Natural killer cell (primary cell): Measurements from ENCODE around the gene LRRC18. TPM values are rescaled to one million over a fixed set of nuclear protein-coding genes. Genes with fewer than 3 reads are reported as not detected.

ENCODE experiments used
- ATAC-seq, 3 donors: fragments of 150-1000 bp in 2 of 3; fragments of 200-7000 bp in 1 of 3; cut with Tn5 transposase; 1 replicate in 1 of 3; 2 replicates in 2 of 3; pipeline ENCODE4 v1.10.0; 2021; ENCODE audit warnings: mild to moderate bottlenecking in 2 of 3, moderate library complexity in 2 of 3
- DNase-seq, 2 donors: peaks; one replicate each; pipeline versions ENCODE4 v3.0.0 to v3.0.0-alpha.2; 2013 to 2021; ENCODE audit warnings: mixed read lengths in 1 of 2
- H3K27ac ChIP-seq: one replicate; pipeline ENCODE4 v1.5.1; 2013; ENCODE audit warnings: mild to moderate bottlenecking, low read length
- H3K27me3 ChIP-seq: one replicate; pipeline ENCODE4 v1.6.1; 2013; ENCODE audit warnings: low read length; ENCODE audit not compliant: control insufficient read depth, insufficient read depth
- H3K36me3 ChIP-seq: one replicate; pipeline ENCODE4 v1.6.1; 2013; ENCODE audit warnings: low read length; ENCODE audit not compliant: control insufficient read depth, insufficient read depth
- H3K4me1 ChIP-seq: one replicate; pipeline ENCODE4 v1.6.1; 2013; ENCODE audit warnings: low read length; ENCODE audit not compliant: control insufficient read depth, insufficient read depth
- H3K4me3 ChIP-seq: one replicate; pipeline ENCODE4 v1.5.1; 2013; ENCODE audit warnings: low read length
- H3K9me3 ChIP-seq: one replicate; pipeline ENCODE4 v1.6.1; 2013; ENCODE audit warnings: low read length; ENCODE audit not compliant: control insufficient read depth, insufficient read depth
- H3K27ac Mint-ChIP-seq, 2 donors: one replicate each; pipeline ENCODE4 v1.8.0; 2022; ENCODE audit warnings: mild to moderate bottlenecking in 2 of 2, mixed read lengths in 2 of 2, moderate library complexity in 1 of 2
- H3K27me3 Mint-ChIP-seq, 2 donors: one replicate each; pipeline ENCODE4 v1.8.0; 2022; ENCODE audit warnings: low read depth in 2 of 2, mixed read lengths in 2 of 2
- H3K36me3 Mint-ChIP-seq: one replicate; pipeline ENCODE4 v1.8.0; 2022; ENCODE audit warnings: mixed read lengths
- H3K4me1 Mint-ChIP-seq, 2 donors: one replicate each; pipeline ENCODE4 v1.8.0; 2022; ENCODE audit warnings: mixed read lengths in 2 of 2
- H3K4me3 Mint-ChIP-seq: one replicate; pipeline ENCODE4 v1.8.0; 2022; ENCODE audit warnings: mild to moderate bottlenecking, moderate library complexity, mixed read lengths
- H3K9me3 Mint-ChIP-seq, 2 donors: one replicate each; pipeline ENCODE4 v1.8.0; 2022; ENCODE audit warnings: mixed read lengths in 2 of 2
- WGBS: methylation state at CpG from one replicate; pipeline ENCODE4 v1.1.7; 2013; ENCODE audit warnings: missing lambda C conversion rate; ENCODE audit not compliant: insufficient coverage; 5-methylcytosine and 5-hydroxymethylcytosine counted together
- intact Hi-C: fragments of 100-400 bp; cut with micrococcal nuclease; formaldehyde crosslinking; loops from one replicate; pipeline ENCODE4 v1.14.2; 2022
- total RNA-seq, 4 donors: library from RNA; stranded (reverse); fragments of 120-200 nt in 1 of 4; gene quantifications; one replicate each; pipeline versions ENCODE4 v1.2.3 to v1.2.4, GENCODE V29; 2013 to 2022
- TF ChIP-seq, protein P1 (sequence below): fragments of 200-600 bp; IDR thresholded peaks from one replicate; pipeline ENCODE4 v1.8.0; 2022; ENCODE audit warnings: antibody characterized with exemption

Gene LRRC18
- total RNA-seq, 3 donors from 2014 or later (not counting 1 experiment from before 2014, with no cell fraction given): not detected

DNA sequence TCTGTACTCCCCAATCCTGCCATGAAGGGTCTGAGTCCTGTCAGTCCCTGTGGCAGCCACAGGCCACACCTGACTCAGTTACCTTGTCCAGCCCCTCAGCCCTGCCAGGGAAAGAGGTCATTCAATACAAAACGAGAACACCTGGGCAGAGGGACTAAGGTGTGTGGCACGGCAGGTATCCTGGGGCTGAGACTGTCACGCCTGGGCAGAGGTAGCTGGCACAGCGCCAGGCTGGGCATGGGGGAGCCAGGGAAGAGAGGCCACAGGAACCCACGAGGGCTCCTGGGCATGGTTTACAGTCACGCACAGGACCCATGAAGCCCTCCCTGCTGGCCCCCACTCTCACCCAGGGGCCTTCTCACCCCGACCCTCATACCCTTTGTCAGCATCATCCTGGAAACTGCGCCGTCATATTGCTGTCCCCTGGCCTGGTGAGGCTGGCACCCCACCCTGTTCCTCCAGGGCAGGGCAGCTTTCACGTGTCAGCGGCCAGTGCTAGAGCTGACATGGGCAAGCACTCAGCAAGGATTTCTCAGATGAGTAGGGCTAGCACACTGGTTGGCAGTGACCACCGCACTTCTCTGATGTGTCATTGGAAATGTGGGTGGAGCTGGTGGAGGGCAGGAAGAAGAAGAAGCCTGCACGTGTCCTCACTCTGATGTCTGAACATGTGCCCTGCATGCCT, 42.7 kb downstream of the LRRC18 start:
- Histone ChIP-seq H3K4me3 (no peak overlapping the region), H3K9me3 (no peaks in the 10 kb centered on the region), H3K27ac (no peak overlapping the region), H3K36me3 (no peaks in the 10 kb centered on the region), H3K27me3 (no peaks in the 10 kb centered on the region), H3K4me1 (no peaks in the 10 kb centered on the region)
- TF ChIP-seq, protein P1, sequence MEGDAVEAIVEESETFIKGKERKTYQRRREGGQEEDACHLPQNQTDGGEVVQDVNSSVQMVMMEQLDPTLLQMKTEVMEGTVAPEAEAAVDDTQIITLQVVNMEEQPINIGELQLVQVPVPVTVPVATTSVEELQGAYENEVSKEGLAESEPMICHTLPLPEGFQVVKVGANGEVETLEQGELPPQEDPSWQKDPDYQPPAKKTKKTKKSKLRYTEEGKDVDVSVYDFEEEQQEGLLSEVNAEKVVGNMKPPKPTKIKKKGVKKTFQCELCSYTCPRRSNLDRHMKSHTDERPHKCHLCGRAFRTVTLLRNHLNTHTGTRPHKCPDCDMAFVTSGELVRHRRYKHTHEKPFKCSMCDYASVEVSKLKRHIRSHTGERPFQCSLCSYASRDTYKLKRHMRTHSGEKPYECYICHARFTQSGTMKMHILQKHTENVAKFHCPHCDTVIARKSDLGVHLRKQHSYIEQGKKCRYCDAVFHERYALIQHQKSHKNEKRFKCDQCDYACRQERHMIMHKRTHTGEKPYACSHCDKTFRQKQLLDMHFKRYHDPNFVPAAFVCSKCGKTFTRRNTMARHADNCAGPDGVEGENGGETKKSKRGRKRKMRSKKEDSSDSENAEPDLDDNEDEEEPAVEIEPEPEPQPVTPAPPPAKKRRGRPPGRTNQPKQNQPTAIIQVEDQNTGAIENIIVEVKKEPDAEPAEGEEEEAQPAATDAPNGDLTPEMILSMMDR: no peak
- intact Hi-C loops: no loop called here
- Mint-ChIP-seq H3K27ac (no peak overlapping the region), H3K9me3 (no peaks in the 10 kb centered on the region), H3K36me3 (no peaks in the 10 kb centered on the region), H3K27me3 (no peaks in the 10 kb centered on the region), H3K4me1 (no peaks in the 10 kb centered on the region), H3K4me3 (no peak overlapping the region)
- WGBS: 88% methylated on average over 13 of the region's 13 CpGs
- DNase-seq: no peak
- no peak for ATAC-seq

DNA sequence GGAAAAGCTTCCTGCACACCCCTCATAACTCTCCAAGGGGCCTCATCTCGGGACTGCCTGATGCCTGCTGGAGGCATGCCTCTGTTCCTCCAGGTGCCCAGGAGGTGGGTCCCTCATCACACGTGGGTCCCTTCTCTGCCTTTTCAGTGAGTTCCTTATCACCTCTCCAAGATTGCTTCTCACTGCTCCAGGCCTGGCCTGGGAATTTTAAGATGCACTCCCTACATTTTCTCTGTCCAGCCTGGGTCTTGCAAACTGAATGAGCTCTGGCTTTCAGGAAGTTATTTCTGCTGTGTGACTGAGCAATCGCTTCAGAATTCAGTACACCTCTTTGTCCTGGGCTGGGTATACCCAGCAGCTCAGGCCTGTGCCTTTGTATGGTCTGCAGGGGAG, 43.8 kb downstream of the LRRC18 start:
- ATAC-seq: no peak
- Histone ChIP-seq H3K9me3 (no peaks in the 10 kb centered on the region), H3K27ac (no peak overlapping the region), H3K4me1 (no peaks in the 10 kb centered on the region), H3K27me3 (no peaks in the 10 kb centered on the region), H3K36me3 (no peaks in the 10 kb centered on the region), H3K4me3 (no peak overlapping the region)
- no peak overlapping the region for H3K27ac Mint-ChIP-seq
- peaks cover 0 to under 1% of the 10 kb centered on the region in 2 donors for H3K27me3 Mint-ChIP-seq
- no peak overlapping the region for H3K4me3 Mint-ChIP-seq
- intact Hi-C loops: no loop called here
- TF ChIP-seq, protein P1: no peak
- no peaks in the 10 kb centered on the region for H3K36me3 Mint-ChIP-seq
- no peaks in the 10 kb centered on the region for H3K4me1 Mint-ChIP-seq
- no peaks in the 10 kb centered on the region for H3K9me3 Mint-ChIP-seq
- 89% methylated on average over 3 of the region's 3 CpGs for WGBS
- no peak for DNase-seq

DNA sequence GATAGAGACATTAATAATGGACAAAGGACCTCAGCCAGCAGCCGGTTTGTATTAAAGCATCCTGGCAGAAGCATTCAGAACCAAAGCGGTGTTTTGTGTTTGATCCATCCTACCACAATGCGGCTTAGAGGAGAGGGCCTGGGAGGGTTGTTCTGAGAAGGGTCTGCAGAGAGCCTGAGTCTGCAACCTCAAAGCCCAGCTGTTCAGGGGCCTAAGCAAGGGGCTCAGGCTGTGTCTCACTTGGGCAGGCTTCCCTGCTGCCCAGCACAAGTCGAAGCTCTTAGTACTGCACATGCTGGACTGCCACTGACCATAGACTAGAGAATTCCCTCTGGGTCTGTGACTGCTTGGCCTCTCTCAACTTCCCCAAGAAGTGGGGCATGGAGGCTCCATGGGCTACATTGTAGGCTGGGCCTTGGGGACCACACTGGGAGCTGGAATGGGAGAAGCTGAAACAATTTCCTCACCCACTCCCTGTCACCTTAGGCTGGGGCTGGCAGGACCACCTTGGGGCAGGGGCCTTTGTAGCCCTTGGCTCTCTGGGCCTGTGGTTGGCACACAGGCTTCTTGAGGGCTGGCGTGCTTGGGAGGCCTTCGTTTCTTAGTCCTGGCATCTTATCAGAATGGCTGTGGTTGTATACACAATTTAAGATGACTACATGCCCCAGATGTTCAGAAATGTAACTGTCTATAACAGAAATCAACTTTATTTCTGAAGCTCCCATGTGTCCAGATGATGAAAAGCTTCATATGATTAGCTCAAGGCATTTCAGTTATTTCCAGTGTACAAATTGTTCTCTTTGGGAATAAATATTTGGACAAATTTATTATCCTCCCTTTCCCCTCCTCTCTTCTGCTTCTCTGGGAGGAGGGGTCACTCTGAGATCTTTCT, 44.5 kb downstream of the LRRC18 start:
- TF ChIP-seq, protein P1: no peak
- Mint-ChIP-seq H3K27me3 (peaks cover 0 to 3% of the 10 kb centered on the region in 2 donors), H3K9me3 (no peaks in the 10 kb centered on the region), H3K4me1 (no peaks in the 10 kb centered on the region), H3K4me3 (no peak overlapping the region), H3K36me3 (no peaks in the 10 kb centered on the region), H3K27ac (no peak overlapping the region)
- DNase-seq (no peak), ATAC-seq (no peak)
- no peaks in the 10 kb centered on the region for H3K36me3 ChIP-seq
- no peak overlapping the region for H3K4me3 ChIP-seq
- H3K27ac ChIP-seq: no peak overlapping the region
- H3K9me3 ChIP-seq: no peaks in the 10 kb centered on the region
- H3K4me1 ChIP-seq: no peaks in the 10 kb centered on the region
- 91% methylated on average over 6 of the region's 6 CpGs for WGBS
- intact Hi-C loops: no loop called here
- no peaks in the 10 kb centered on the region for H3K27me3 ChIP-seq
